Stimulated activated CD4-positive, alpha-beta T cell treated with anti-CD3 and anti-CD28 coated beads, Interleukin-12 subunit alpha, Interleukin-12 subunit beta, amount 100 ng/mL, for 48 hours (primary cell): Measurements from ENCODE around the gene PCDHGA7.
"Not testable (repeated sequence)": the region's sequence is repeated elsewhere in the genome, so short reads cannot be mapped to it uniquely, and the experiment has no call there.

Experiments used
- DNase-seq, 3 donors: peaks; one replicate each; pipeline ENCODE4 v3.0.0-alpha.2; 2020; ENCODE audit warnings: low read depth in 2 of 3, low spot score in 1 of 3

The PCDHGA7 gene

DNA sequence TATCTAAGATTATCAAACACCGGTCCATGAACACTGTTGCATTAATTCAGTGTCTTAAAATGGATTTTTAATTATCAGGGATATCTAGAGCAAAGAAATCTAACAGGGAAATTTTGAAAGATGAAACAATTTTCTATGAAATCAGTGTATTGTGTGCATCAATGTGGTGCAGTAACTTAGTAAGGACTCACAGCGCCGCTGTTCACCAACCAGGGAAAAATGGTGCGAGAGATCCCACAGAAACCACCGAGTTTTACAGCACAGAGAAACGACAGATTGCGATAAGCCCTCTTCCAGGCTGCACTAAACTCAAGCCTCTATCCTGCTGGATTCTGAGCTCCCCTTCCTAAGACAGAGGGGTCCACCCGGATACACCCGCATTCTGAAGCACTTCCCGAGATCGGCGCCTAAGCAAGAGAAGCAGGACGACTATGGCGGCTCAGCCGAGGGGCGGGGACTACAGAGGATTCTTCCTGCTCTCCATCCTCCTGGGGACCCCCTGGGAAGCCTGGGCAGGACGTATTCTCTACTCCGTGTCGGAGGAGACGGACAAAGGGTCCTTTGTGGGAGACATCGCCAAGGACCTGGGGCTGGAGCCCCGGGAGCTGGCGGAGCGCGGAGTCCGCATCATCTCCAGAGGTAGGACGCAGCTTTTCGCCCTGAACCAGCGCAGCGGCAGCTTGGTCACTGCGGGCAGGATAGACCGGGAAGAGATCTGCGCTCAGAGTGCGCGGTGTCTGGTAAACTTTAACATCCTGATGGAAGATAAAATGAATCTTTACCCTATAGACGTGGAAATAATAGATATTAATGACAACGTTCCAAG lies at the start of gene PCDHGA7:
Gene PCDHGA7, plus strand, starts transcription at position 274 of the 826 bp plus-strand sequence. Its CDS starts 158 bp downstream, at position 432.
- no peak for DNase-seq

GRCh38 chr5:141338538-141339306 lies 43.8 kb upstream of the PCDHGA7 start, which contains the start of gene PCDHGA2:
TSS of gene PCDHGA2 (plus strand) at chr5:141338760.
- no peak for DNase-seq

GRCh38 chr5:141340781-141341354 lies 41.7 kb upstream of the PCDHGA7 start:
- not testable (repeated sequence) for DNase-seq

DNA sequence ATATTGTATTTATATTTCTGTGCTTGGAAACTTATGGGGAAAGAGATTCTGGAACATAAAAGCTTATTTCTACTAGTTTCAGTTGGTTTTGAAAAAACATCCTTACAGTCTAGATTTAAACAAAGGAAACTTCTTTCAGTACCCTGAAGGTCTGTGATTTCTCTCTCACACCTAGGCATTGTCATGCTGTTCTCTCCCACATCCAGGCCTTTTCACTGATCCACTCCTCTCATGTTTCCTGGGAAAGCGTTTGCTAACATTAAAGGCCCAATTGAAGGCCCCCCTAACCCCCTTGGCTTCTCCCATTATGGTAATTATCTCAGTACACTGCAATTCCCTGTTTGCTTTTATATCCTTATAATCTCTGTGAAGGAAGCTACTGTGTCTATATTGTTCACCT lies 39.8 kb upstream of the PCDHGA7 start:
- DNase-seq: no peak

DNA sequence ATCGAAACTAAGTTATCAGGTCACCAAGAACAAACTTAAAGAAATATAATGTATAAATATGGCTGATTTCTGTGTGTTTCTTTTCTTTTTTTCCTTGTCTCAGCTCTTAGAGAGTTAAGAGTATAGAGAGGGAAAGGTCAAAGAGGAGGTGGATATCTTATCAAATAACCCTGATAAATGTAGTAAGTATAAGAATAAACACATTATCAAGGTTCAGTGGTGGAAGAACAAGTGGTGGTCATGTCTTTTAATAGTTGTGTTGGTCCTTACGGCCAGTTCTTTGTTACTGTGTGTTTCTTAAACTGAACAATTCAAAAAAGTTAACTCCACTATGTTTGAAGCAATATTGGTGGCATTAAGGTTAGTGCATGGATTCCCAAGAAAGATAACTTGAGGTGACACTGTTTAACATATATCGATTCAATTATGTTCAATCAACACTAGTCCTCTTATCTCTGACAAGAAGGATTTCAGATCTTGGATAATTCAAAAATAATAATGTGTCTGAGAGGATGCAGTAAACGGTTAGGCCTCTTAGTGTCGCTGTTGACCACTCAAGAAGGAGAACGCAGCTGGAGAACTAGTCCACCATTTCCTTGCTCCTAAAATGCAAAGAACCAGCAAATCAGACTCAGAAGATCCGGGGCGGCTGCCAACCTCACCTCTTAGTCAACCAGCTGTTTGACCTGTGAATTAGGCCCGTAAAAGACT lies 39.1 kb upstream of the PCDHGA7 start, which contains the start of gene PCDHGA3:
Gene PCDHGA3, plus strand, starts transcription at position 588 of the 711 bp plus-strand sequence. CDS start 205 bp downstream, outside the sequence.
- DNase-seq: peak in 1 of 3 donors; percentile 8

GRCh38 chr5:141343953-141344463 lies 38.5 kb upstream of the PCDHGA7 start:
- no peak for DNase-seq

GRCh38 chr5:141345327-141345726 lies 37.2 kb upstream of the PCDHGA7 start:
- no peak for DNase-seq

GRCh38 chr5:141346017-141346416 lies 36.5 kb upstream of the PCDHGA7 start:
- DNase-seq: not testable (repeated sequence)

DNA sequence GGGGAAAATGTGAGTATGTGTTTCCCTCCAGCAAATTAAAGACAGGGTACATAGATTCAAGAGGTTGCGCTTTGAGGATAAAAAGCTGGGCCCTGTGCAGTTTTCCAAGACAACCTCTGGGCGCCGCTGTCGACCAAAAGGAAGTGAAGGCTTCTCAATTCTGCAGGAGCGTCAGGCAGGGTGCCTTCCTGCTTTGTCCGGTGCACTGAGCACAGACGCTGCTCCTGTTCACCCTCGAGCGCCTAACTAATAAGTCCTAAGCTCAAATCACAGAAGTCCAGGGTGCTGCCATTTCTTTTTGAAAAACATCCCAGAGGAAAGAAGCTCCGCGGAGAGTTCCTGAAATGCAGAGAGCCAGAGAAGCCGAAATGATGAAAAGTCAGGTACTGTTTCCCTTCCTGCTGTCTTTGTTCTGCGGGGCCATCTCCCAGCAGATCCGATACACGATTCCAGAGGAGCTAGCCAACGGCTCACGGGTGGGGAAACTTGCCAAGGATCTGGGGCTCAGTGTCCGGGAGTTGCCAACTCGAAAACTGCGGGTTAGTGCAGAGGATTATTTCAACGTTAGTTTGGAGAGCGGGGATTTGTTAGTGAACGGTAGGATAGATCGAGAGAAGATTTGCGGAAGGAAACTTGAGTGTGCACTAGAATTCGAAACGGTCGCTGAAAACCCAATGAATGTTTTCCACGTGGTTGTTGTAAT lies 32.5 kb upstream of the PCDHGA7 start, which contains the start of gene PCDHGB1:
Gene PCDHGB1, plus strand, starts transcription at position 183 of the 703 bp plus-strand sequence. Its CDS starts 162 bp downstream, at position 345.
- DNase-seq: no peak

DNA sequence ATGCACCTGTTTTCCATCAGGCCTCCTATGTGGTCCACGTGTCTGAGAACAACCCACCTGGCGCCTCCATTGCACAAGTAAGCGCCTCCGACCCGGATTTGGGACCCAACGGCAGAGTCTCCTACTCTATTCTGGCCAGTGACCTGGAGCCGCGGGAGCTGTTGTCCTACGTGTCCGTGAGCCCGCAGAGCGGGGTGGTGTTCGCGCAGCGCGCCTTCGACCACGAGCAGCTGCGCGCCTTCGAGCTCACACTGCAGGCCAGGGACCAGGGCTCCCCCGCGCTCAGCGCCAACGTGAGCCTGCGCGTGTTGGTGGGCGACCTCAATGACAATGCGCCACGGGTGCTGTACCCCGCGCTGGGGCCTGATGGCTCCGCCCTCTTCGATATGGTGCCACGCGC lies 31.0 kb upstream of the PCDHGA7 start:
- no peak for DNase-seq

DNA sequence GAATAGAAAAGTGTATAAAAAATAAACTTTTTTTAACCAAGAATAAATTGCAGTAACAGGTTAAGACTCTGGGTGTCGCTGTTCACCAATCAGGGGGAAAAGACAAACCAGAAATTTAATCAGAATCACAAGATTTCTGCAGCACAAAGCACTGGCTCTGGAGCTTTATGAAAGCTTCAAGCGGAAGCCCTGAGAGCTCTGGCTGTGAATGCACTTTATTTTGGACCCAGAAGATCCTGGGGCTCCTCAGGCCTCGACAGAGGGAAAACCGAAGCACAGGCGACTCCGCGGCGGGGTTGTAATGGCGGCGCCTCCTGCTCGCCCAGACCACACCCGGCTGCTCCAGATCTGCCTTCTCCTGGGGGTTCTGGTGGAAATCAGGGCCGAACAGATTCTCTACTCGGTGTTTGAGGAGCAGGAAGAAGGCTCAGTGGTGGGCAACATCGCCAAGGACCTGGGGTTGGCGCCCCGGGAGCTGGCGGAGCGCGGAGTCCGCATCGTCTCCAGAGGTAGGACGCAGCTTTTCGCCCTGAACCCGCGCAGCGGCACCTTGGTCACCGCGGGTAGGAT lies 27.6 kb upstream of the PCDHGA7 start, which contains the start of gene PCDHGA4:
Gene PCDHGA4, plus strand, starts transcription at position 122 of the 570 bp plus-strand sequence. Its CDS starts 87 bp downstream, at position 209.
- no peak for DNase-seq

GRCh38 chr5:141355641-141356040 lies 26.9 kb upstream of the PCDHGA7 start:
- no peak for DNase-seq

GRCh38 chr5:141356133-141356532 lies 26.4 kb upstream of the PCDHGA7 start:
- DNase-seq: no peak

DNA sequence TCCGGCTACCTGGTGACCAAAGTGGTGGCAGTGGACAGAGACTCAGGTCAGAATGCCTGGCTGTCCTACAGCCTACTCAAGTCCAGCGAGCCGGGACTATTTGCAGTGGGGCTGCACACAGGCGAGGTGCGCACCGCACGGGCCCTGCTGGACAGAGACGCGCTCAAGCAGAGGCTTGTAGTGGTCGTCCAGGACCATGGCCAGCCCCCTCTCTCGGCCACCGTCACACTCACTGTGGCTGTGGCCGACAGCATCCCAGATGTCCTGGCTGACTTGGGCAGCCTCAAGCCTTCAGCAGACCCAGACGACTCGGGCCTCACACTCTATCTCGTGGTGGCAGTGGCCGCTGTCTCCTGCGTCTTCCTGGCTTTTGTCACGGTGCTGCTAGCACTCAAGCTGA lies 25.6 kb upstream of the PCDHGA7 start:
- no peak for DNase-seq

GRCh38 chr5:141359790-141360426 lies 22.6 kb upstream of the PCDHGA7 start, which contains the start of gene PCDHGB2:
TSS of gene PCDHGB2 (plus strand) at chr5:141359994. CDS start at chr5:141360136, 142 bp downstream.
- no peak for DNase-seq

GRCh38 chr5:141360685-141361084 lies 21.9 kb upstream of the PCDHGA7 start:
- no peak for DNase-seq

DNA sequence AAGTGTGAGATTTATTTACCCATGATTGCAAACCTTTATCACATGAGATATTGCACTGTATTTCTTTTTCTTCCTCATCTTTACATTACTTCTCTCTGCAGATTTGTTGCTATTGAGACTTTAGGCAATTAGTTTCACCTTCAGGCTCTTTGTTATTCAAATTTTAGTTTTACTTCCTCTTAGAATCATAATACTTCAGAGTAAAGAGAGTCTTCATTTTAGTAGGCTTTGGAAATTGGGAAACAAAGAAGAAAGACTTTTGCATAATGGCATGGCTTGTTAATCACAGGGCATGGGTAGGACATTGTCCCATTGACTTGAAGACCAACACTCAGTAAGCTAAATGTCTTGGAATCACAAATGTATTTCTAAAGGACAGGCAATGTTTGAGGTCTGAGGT lies 19.8 kb upstream of the PCDHGA7 start:
- DNase-seq: no peak

DNA sequence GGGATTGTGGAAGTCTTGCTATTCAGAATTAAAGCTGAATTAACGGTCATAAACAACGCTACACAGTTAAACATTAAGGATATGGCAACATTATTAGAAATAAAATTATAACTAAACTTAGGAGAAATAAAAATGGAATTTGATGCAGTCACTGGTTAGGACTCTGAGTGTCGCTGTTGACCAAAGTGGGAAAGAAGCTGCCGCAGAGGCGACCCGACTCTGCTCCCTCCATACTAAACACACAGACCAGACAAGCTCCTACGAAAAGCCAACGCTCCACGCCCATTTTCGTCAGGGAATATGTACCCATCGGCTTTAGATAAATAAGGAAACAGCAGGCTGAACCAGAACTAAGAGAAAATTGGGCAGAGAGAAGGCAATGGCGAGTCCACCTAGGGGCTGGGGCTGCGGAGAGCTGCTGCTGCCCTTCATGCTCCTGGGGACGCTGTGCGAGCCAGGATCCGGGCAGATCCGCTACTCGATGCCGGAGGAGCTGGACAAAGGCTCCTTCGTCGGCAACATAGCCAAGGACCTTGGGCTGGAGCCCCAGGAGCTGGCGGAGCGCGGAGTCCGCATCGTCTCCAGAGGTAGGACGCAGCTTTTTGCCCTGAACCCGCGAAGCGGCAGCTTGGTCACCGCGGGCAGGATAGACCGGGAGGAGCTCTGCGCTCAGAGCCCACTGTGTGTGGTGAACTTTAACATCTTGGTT lies 18.4 kb upstream of the PCDHGA7 start, which contains the start of gene PCDHGA5:
Gene PCDHGA5, plus strand, starts transcription at position 211 of the 709 bp plus-strand sequence. Its CDS starts 169 bp downstream, at position 380.
- DNase-seq: no peak
